HFF-Myc (cell line): Measurements from ENCODE around the gene KRT32.

Experiments used
- DNase-seq: peaks from one replicate; pipeline ENCODE4 v3.0.0-alpha.2; 2011; ENCODE audit warnings: low read depth; ENCODE audit errors: extremely low read depth
- H3K4me3 ChIP-seq: replicated peaks from 2 replicates; pipeline ENCODE4 v1.5.1; 2011; ENCODE audit warnings: low read depth, mild to moderate bottlenecking, control low read depth, low read length
- CTCF ChIP-seq: IDR thresholded peaks from 2 replicates; pipeline ENCODE4 v1.5.1; 2012; ENCODE audit warnings: mild to moderate bottlenecking, low read depth, low read length, control low read depth; ENCODE audit errors: missing control alignments

KRT32 gene

GRCh38 chr17:41444640-41445039, 22.5 kb downstream of the KRT32 start:
- no peak overlapping the region for H3K4me3 ChIP-seq
- TF ChIP-seq CTCF = no peak
- no peak for DNase-seq

DNA sequence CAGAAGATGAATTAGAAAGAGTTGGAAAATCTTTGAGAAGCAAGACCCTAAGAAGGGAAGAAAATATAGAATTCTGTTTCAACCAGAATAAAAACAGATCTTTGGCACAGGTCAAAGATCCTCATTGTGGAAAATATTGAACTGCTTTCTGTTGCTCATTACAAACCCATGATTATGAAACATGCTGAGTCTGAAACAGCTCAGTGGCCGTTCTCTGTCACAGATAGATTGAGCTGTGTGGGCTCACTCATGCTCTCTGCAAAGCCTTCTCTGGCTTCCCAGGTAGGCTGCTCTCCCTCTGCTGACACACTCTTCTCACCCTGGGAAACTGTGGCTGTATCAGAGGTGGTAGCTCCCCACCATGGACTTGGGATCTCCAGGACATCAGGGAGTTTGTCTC, 23.0 kb downstream of the KRT32 start:
- no peak for TF ChIP-seq CTCF
- no peak overlapping the region for H3K4me3 ChIP-seq
- DNase-seq = no peak

DNA sequence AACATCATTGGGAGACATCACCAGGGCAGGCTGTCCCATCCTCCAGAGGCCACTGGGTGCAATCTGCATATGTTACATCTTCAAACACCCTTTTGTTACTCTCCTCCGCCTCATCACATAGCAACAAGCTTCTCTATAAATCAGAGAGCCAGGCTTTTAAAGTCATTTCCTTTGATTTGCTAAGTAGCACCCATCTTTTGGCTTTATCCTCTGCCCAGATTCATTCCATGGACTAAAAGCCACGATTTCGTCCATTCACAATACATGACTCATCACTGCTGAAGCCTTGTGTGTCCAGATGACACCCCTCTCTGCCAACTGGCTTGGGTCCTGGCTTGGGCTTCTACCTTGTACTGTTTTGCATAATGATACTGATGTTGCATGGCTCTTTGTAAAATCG, 24.4 kb downstream of the KRT32 start:
- no peak overlapping the region for H3K4me3 ChIP-seq
- no peak for TF ChIP-seq CTCF
- no peak for DNase-seq

DNA sequence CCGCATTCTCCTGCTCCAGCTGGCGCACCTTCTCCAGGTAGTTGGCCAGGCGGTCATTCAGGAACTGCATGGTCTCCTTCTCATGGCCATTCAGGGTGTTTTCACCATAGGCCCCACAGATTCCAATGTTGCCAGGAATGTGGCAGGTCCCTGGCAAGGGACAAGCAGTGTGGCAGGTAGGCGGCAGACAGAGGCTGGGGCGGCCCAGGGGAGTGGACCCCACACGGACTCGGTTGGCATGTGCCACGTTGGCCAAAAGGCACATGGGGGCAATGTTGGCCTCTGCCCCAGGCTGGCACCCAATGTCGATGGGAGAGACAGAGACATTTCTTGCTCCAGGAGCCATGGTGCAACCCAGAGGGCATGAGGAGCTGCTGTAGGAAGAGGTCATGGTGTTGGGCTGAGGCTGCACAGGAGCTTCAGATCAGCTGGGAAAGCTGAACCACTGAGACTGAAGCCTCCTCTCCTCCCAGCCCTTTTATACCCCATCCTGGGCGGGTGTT, 26.6 kb downstream of the KRT32 start, which contains the start of gene KRT38:
TSS of gene KRT38 (minus strand) at position 453 of the 503 bp plus-strand sequence. CDS start at position 391, 62 bp downstream.
- TF ChIP-seq CTCF = no peak
- no peak within 1 kb of the TSS for H3K4me3 ChIP-seq
- no peak for DNase-seq

DNA sequence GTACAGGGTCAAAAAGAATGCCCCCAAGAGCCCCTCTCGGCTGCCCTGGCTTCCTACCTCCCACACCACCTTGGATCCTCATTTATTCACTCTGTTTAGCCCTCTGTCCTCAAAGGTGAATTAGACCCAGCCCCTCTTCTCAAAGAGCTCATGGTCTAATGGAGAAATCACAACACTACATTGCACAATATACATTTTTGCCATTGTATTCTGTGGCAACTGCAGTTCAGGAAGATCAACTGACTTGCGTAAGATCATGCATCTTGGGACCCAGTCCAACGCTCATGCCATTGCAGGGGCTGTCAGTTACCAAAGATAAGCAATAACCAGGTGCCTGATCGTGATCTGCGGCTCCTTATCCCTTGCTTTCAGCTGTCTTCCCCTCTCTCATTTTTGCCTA, 27.8 kb downstream of the KRT32 start:
- no peak overlapping the region for H3K4me3 ChIP-seq
- no peak for DNase-seq
- no peak for TF ChIP-seq CTCF

- DNase-seq = no peak
- H3K4me3 ChIP-seq = no peak overlapping the region
- TF ChIP-seq CTCF = no peak
These were observed 29.4 kb downstream of the KRT32 start for GRCh38 chr17:41437769-41438168.

DNA sequence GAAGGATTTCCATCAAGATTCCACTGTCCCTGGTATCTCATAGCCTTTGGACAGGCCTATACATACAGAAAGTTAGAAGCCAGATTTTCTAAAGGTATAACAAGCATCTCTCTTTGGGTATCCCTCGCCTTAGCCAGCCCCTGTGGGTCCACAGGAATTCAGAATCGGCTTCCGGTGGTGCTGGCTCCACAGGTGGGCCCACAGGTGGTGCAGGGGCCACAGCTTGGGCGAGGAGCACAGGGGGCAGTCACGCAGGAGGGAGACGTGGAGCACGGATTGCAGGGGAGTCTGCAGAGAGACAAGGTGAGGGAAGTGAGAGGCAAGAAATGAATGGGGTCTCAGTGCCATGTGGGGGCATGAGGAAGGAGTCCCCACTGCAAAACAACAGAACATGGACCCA, 29.9 kb downstream of the KRT32 start:
- TF ChIP-seq CTCF = no peak
- no peak for DNase-seq
- no peak overlapping the region for H3K4me3 ChIP-seq
